Measurements from ENCODE around the gene APOA4.

- no peak for TF ChIP-seq CTCF (IDR thresholded peaks at IDR 0.05)
- no peak for TF ChIP-seq POLR2AphosphoS5 (IDR thresholded peaks at IDR 0.05; ENCODE audit: low read depth, low read length)
- TF ChIP-seq RAD21 (IDR thresholded peaks at IDR 0.05; ENCODE audit: low read length) = no peak
- TF ChIP-seq EZH2phosphoT487 (IDR thresholded peaks at IDR 0.05; ENCODE audit: borderline replicate concordance, low read depth) = no peak
- no peak for TF ChIP-seq PBX3 (IDR thresholded peaks at IDR 0.05)
- TF ChIP-seq MAX (IDR thresholded peaks at IDR 0.05; ENCODE audit: low read depth) = no peak
- TF ChIP-seq EP300 (IDR thresholded peaks at IDR 0.05; ENCODE audit: borderline replicate concordance in 1 of 2, low read depth in 1 of 2, low read length in 1 of 2) = no peak
- TF ChIP-seq, protein P1, sequence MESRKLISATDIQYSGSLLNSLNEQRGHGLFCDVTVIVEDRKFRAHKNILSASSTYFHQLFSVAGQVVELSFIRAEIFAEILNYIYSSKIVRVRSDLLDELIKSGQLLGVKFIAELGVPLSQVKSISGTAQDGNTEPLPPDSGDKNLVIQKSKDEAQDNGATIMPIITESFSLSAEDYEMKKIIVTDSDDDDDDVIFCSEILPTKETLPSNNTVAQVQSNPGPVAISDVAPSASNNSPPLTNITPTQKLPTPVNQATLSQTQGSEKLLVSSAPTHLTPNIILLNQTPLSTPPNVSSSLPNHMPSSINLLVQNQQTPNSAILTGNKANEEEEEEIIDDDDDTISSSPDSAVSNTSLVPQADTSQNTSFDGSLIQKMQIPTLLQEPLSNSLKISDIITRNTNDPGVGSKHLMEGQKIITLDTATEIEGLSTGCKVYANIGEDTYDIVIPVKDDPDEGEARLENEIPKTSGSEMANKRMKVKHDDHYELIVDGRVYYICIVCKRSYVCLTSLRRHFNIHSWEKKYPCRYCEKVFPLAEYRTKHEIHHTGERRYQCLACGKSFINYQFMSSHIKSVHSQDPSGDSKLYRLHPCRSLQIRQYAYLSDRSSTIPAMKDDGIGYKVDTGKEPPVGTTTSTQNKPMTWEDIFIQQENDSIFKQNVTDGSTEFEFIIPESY (IDR thresholded peaks at IDR 0.05; ENCODE audit: borderline replicate concordance, low read depth) = no peak
These were observed 17.7 kb upstream of the APOA4 start for GRCh38 chr11:116840746-116841296.

Measured in SK-N-SH (cell line).